Gastroesophageal sphincter (tissue), 3 donors: ENCODE data around the gene VENTX.

Experiments
- POLR2A ChIP-seq, 2 donors: fragments of 450-650 bp; IDR thresholded peaks; one replicate each; pipeline ENCODE4 v1.6.1; 2017; ENCODE audit warnings: antibody characterized with exemption in 2 of 2, mild to moderate bottlenecking in 2 of 2, moderate library complexity in 1 of 2
- TF ChIP-seq, protein P1 (sequence below), 4 experiments: fragments of 200-600 bp in 2 of 4; fragments of 450-650 bp in 2 of 4; sonication (generic) in 1 of 4; IDR thresholded peaks; one replicate each; pipeline ENCODE4 v1.5.1; 2017 to 2019; ENCODE audit warnings: antibody characterized with exemption in 4 of 4, mild to moderate bottlenecking in 2 of 4, moderate library complexity in 2 of 4

DNA sequence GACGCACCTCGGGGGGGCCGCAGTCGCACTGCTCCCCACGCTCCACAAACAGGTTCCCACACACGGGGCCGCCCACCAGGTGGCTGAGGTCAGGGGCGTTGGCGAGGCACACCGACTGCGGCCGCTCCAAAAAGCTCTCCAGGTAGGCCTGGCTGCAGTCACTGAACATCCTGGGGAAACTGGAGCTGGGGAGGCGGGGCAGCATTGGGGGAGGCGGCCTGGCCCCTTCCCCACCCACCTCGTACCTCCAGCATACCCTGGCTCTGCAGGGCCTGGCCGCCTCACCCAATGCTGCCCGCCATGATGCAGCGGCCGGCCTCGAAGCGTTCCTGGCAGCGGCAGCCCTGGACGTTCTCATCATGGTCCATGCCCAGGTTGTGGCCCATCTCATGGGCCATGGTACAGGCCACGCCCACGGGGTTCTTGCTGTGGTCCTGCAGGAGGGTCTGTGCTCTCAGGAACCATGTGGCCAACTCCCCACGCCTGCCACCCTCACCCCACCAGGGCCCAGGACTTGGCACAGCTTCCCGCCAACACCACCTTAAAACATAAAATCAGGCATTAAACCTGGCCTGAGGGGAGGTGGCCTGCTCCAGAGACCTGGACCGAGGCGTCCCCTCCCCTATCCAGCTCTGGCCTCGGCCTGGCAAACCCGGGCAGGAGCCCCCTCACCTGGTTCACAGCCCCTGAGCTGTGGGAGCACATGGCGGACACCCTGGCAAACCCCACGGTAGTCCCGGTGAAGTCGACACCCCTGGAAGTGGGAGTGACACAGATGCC, 34.1 kb downstream of the VENTX start:
- TF ChIP-seq, protein P1, sequence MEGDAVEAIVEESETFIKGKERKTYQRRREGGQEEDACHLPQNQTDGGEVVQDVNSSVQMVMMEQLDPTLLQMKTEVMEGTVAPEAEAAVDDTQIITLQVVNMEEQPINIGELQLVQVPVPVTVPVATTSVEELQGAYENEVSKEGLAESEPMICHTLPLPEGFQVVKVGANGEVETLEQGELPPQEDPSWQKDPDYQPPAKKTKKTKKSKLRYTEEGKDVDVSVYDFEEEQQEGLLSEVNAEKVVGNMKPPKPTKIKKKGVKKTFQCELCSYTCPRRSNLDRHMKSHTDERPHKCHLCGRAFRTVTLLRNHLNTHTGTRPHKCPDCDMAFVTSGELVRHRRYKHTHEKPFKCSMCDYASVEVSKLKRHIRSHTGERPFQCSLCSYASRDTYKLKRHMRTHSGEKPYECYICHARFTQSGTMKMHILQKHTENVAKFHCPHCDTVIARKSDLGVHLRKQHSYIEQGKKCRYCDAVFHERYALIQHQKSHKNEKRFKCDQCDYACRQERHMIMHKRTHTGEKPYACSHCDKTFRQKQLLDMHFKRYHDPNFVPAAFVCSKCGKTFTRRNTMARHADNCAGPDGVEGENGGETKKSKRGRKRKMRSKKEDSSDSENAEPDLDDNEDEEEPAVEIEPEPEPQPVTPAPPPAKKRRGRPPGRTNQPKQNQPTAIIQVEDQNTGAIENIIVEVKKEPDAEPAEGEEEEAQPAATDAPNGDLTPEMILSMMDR (IDR thresholded peaks at IDR 0.05) = no peak
- TF ChIP-seq POLR2A (IDR thresholded peaks at IDR 0.05) = no peak
